Upper lobe of left lung (tissue), 4 donors: ENCODE data around the gene NFAT5.

Experiments used
- CTCF ChIP-seq, 6 experiments: fragments of 450-650 bp in 4 of 6; fragments of 200-600 bp in 2 of 6; sonication (generic) in 2 of 6; IDR thresholded peaks; one replicate each; pipeline ENCODE4 v1.5.1; 2016 to 2019; ENCODE audit warnings: antibody characterized with exemption in 6 of 6
- EP300 ChIP-seq, 4 donors: sonication (generic); formaldehyde crosslinking; IDR thresholded peaks; one replicate each; pipeline ENCODE4 v1.5.1; 2017; ENCODE audit warnings: antibody characterized with exemption in 4 of 4, control low read depth in 2 of 4

- TF ChIP-seq EP300 (IDR thresholded peaks at IDR 0.05) (no peak), CTCF (IDR thresholded peaks at IDR 0.05) (no peak)
Measured at GRCh38 chr16:69632828-69633227, 67.1 kb downstream of the NFAT5 start.
